H1 (cell line): ENCODE results near the gene SLC13A4. TPM values are rescaled to one million over a fixed set of nuclear protein-coding genes. Genes with fewer than 3 reads are reported as not detected.

ENCODE experiments used
- CTCF ChIA-PET: fragments of 300-600 bp; sonication (Branson Sonifier 250); formaldehyde crosslinking; loops from one replicate; lab custom pipeline; 2021; ENCODE audit not compliant: partially characterized antibody; lab: Charles Lee
- POLR2A ChIA-PET: fragments of 300-600 bp; sonication (Branson Sonifier 250); formaldehyde crosslinking; loops from one replicate; lab custom pipeline; 2021; ENCODE audit warnings: inconsistent platforms; ENCODE audit not compliant: partially characterized antibody; lab: Charles Lee
- DNase-seq, 2 experiments: peaks; one replicate each; pipeline versions ENCODE4 v3.0.0 to v3.0.0-alpha.2; 2010 to 2022; ENCODE audit warnings: low spot score in 2 of 2, low read depth in 1 of 2, mixed read lengths in 1 of 2
- FAIRE-seq: peaks from 2 replicates; lab custom pipeline; 2011; peaks lifted over from hg19 to GRCh38; lab: Jason Lieb, UNC
- H2AFZ ChIP-seq: 2 replicates; pipeline ENCODE4 v1.8.1; 2012; ENCODE audit warnings: low read length, inconsistent platforms
- H2AK5ac ChIP-seq: 2 replicates; pipeline ENCODE4 v1.6.1; 2013; ENCODE audit warnings: low read depth, low read length
- H2BK120ac ChIP-seq: replicated peaks from 2 replicates; pipeline ENCODE3; 2013; ENCODE audit warnings: low read depth, low read length, inconsistent platforms
- H2BK12ac ChIP-seq: 2 replicates; pipeline ENCODE4 v1.6.1; 2013; ENCODE audit warnings: low read depth, low read length
- H2BK15ac ChIP-seq: 2 replicates; pipeline ENCODE4 v1.6.1; 2013; ENCODE audit warnings: low read length
- H2BK20ac ChIP-seq: 2 replicates; pipeline ENCODE4 v1.6.1; 2013; ENCODE audit warnings: low read length
- H2BK5ac ChIP-seq: 2 replicates; pipeline ENCODE4 v1.6.1; 2013; ENCODE audit warnings: low read depth, low read length
- H3K14ac ChIP-seq: 2 replicates; pipeline ENCODE4 v1.6.1; 2013; ENCODE audit warnings: inconsistent platforms; ENCODE audit not compliant: insufficient read length
- H3K18ac ChIP-seq: 2 replicates; pipeline ENCODE4 v1.6.1; 2013; ENCODE audit warnings: low read length; ENCODE audit errors: extremely low read depth
- H3K23ac ChIP-seq: 2 replicates; pipeline ENCODE4 v1.6.1; 2013; ENCODE audit warnings: inconsistent platforms; ENCODE audit not compliant: insufficient read length
- H3K23me2 ChIP-seq: 2 replicates; pipeline ENCODE4 v1.6.1; 2013; ENCODE audit warnings: low read depth, low read length
- H3K27ac ChIP-seq: 2 replicates; pipeline ENCODE4 v1.6.1; 2011; ENCODE audit warnings: low read depth, low read length, inconsistent platforms
- H3K27me3 ChIP-seq, 4 experiments: replicated peaks in 1 of 4; 1 replicate in 1 of 4; 2 replicates in 3 of 4; pipeline versions ENCODE4 v1.6.1 to v1.8.1; 2011 to 2013; ENCODE audit warnings: low read length in 3 of 4, mild to moderate bottlenecking in 3 of 4, inconsistent platforms in 2 of 4, mixed read lengths in 2 of 4, moderate library complexity in 1 of 4; ENCODE audit not compliant: control insufficient read depth in 3 of 4, insufficient read depth in 3 of 4; ENCODE audit errors: extremely low read depth in 1 of 4
- H3K36me3 ChIP-seq, 4 experiments: 2 replicates each; pipeline versions ENCODE4 v1.6.1 to v1.8.1; 2011 to 2013; ENCODE audit warnings: mild to moderate bottlenecking in 4 of 4, low read length in 3 of 4, moderate library complexity in 2 of 4, control low read depth in 1 of 4, inconsistent platforms in 1 of 4; ENCODE audit not compliant: insufficient read depth in 4 of 4, control insufficient read depth in 2 of 4
- H3K4ac ChIP-seq: replicated peaks from 2 replicates; pipeline ENCODE3; 2013; ENCODE audit warnings: low read length, low read depth, mixed read lengths, inconsistent platforms; ENCODE audit not compliant: insufficient read length
- H3K4me1 ChIP-seq, 4 experiments: replicated peaks in 1 of 4; 1 replicate in 1 of 4; 2 replicates in 3 of 4; pipeline versions ENCODE4 v1.6.1 to v1.8.1; 2011 to 2013; ENCODE audit warnings: low read length in 3 of 4, inconsistent platforms in 2 of 4, mixed read lengths in 1 of 4; ENCODE audit not compliant: insufficient read depth in 4 of 4, control insufficient read depth in 3 of 4
- H3K4me2 ChIP-seq, 2 experiments: 2 replicates each; pipeline versions ENCODE4 v1.6.1 to v1.8.1; 2011 to 2013; ENCODE audit warnings: low read depth in 2 of 2, low read length in 2 of 2, control low read depth in 1 of 2, inconsistent platforms in 1 of 2, mild to moderate bottlenecking in 1 of 2; ENCODE audit not compliant: insufficient read depth in 1 of 2
- H3K4me3 ChIP-seq, 4 experiments: fragments of 200-600, 300-600 bp in 1 of 4; sonication (generic), shearing (Covaris generic), sonication (Bioruptor Twin) in 1 of 4; 2 replicates each; pipeline versions ENCODE4 v1.5.1 to v1.8.1; 2011 to 2016; ENCODE audit warnings: low read length in 4 of 4, low read depth in 3 of 4, control low read depth in 2 of 4, inconsistent platforms in 2 of 4, mild to moderate bottlenecking in 2 of 4, mixed read lengths in 1 of 4, moderate library complexity in 1 of 4; ENCODE audit not compliant: insufficient read depth in 2 of 4; ENCODE audit errors: extremely low read depth in 1 of 4
- H3K56ac ChIP-seq: replicated peaks from 2 replicates; pipeline ENCODE3; 2013; ENCODE audit warnings: low read depth, mild to moderate bottlenecking, mixed read lengths, low read length, inconsistent platforms; ENCODE audit not compliant: insufficient read length
- H3K79me1 ChIP-seq: 2 replicates; pipeline ENCODE4 v1.6.1; 2013; ENCODE audit warnings: low read depth, low read length, control low read depth
- H3K79me2 ChIP-seq, 2 experiments: 2 replicates each; pipeline versions ENCODE4 v1.6.1 to v1.8.1; 2012 to 2013; ENCODE audit warnings: low read length in 2 of 2, mild to moderate bottlenecking in 2 of 2, inconsistent platforms in 1 of 2; ENCODE audit not compliant: insufficient read depth in 2 of 2, control insufficient read depth in 1 of 2
- H3K9ac ChIP-seq, 4 experiments: replicated peaks in 1 of 4; 1 replicate in 1 of 4; 2 replicates in 3 of 4; pipeline versions ENCODE4 v1.6.1 to v1.8.1; 2011 to 2013; ENCODE audit warnings: low read depth in 3 of 4, low read length in 3 of 4, control low read depth in 2 of 4, mild to moderate bottlenecking in 2 of 4, moderate library complexity in 2 of 4, inconsistent platforms in 1 of 4; ENCODE audit errors: extremely low read depth in 1 of 4
- H3K9me3 ChIP-seq, 2 experiments: 2 replicates each; pipeline versions ENCODE4 v1.6.1 to v1.8.1; 2012 to 2013; ENCODE audit warnings: mild to moderate bottlenecking in 2 of 2, moderate library complexity in 2 of 2, control low read depth in 1 of 2, inconsistent platforms in 1 of 2, low read depth in 1 of 2, low read length in 1 of 2, mixed read lengths in 1 of 2; ENCODE audit not compliant: insufficient read depth in 2 of 2
- H4K20me1 ChIP-seq, 2 experiments: replicated peaks in 1 of 2; 2 replicates each; pipeline versions ENCODE3 to v1.8.1; 2011 to 2013; ENCODE audit warnings: inconsistent platforms in 2 of 2, low read length in 2 of 2, mild to moderate bottlenecking in 1 of 2; ENCODE audit not compliant: insufficient read depth in 2 of 2, control insufficient read depth in 1 of 2
- H4K5ac ChIP-seq: 2 replicates; pipeline ENCODE4 v1.6.1; 2013; ENCODE audit warnings: low read length, low read depth, mixed read lengths, inconsistent platforms; ENCODE audit not compliant: insufficient read length
- H4K8ac ChIP-seq: 2 replicates; pipeline ENCODE4 v1.8.0; 2013; ENCODE audit warnings: mild to moderate bottlenecking, moderate library complexity, low read length, inconsistent platforms; ENCODE audit not compliant: insufficient read depth; ENCODE audit errors: extremely low read depth
- H4K91ac ChIP-seq: replicated peaks from 2 replicates; pipeline ENCODE3; 2013; ENCODE audit warnings: low read length, mixed read lengths, inconsistent platforms; ENCODE audit not compliant: insufficient read length
- CBX8 ChIP-seq: fragments of 300-800, 300-1000 bp; sonication (generic); IDR thresholded peaks from 2 replicates; pipeline ENCODE4 v1.7.1; 2016; ENCODE audit warnings: low read depth, low read length, borderline replicate concordance
- CEBPB ChIP-seq: IDR thresholded peaks from 2 replicates; pipeline ENCODE4 v1.6.1; 2012; ENCODE audit warnings: low read depth, low read length
- JUND ChIP-seq: IDR thresholded peaks from 2 replicates; pipeline ENCODE4 v1.6.1; 2011; ENCODE audit warnings: mild to moderate bottlenecking, improper control_type of control experiment, low read length
- NANOG ChIP-seq: IDR thresholded peaks from 2 replicates; pipeline ENCODE4 v1.6.1; 2011; ENCODE audit warnings: low read length, low read depth, mild to moderate bottlenecking, inconsistent platforms; ENCODE audit not compliant: insufficient read depth, poor library complexity, severe bottlenecking
- NRF1 ChIP-seq: IDR thresholded peaks from 2 replicates; pipeline ENCODE4 v1.6.1; 2011; ENCODE audit warnings: mild to moderate bottlenecking, low read depth, low read length, improper control_type of control experiment
- PHF8 ChIP-seq: fragments of 200-600 bp; sonication (generic); conservative IDR thresholded peaks from 2 replicates; pipeline ENCODE4 v1.7.1; 2012; ENCODE audit warnings: low read depth, mild to moderate bottlenecking, inconsistent platforms, low read length, moderate library complexity
- RFX5 ChIP-seq: IDR thresholded peaks from 2 replicates; pipeline ENCODE4 v1.6.1; 2011; ENCODE audit warnings: low read depth, low read length, improper control_type of control experiment, borderline replicate concordance
- SRF ChIP-seq: IDR thresholded peaks from 2 replicates; pipeline ENCODE4 v1.6.1; 2011; ENCODE audit warnings: mild to moderate bottlenecking, low read depth, low read length, moderate library complexity
- TAF1 ChIP-seq: IDR thresholded peaks from 2 replicates; pipeline ENCODE4 v1.6.1; 2011; ENCODE audit warnings: mild to moderate bottlenecking, low read depth, low read length
- TAF7 ChIP-seq: optimal IDR thresholded peaks from 2 replicates; pipeline ENCODE3; 2011; ENCODE audit warnings: low read depth, mild to moderate bottlenecking, inconsistent platforms, low read length, moderate library complexity, borderline replicate concordance
- WGBS, 2 experiments: shearing (Covaris generic) in 1 of 2; methylation state at CpG; one replicate each; pipeline versions ENCODE4 v1.1.6 to v1.1.7; 2013 to 2015; ENCODE audit warnings: low lambda C conversion rate in 2 of 2, mixed read lengths in 2 of 2, inconsistent platforms in 1 of 2, low coverage in 1 of 2, missing lambda C conversion rate in 1 of 2; ENCODE audit not compliant: insufficient replicate concordance in 2 of 2, insufficient coverage in 1 of 2, insufficient read length in 1 of 2; ENCODE audit errors: extremely low coverage in 1 of 2, missing lambda C conversion rate in 1 of 2; 5-methylcytosine and 5-hydroxymethylcytosine counted together
- polyA plus RNA-seq, 7 experiments: library from polyadenylated mRNA; depleted of rRNA in 3 of 7; stranded (reverse) in 5 of 7; unstranded in 2 of 7; fragments of >200 nt in 5 of 7; fragments of 200-250 nt in 2 of 7; gene quantifications; 1 replicate in 5 of 7; 2 replicates in 1 of 7; 4 replicates in 1 of 7; pipeline versions ENCODE4 v1.2.1 to v1.2.3, GENCODE V29; 2011 to 2013; ENCODE audit warnings: missing spikeins in 2 of 7, mixed read lengths in 2 of 7
- total RNA-seq: library from RNA; stranded (reverse); fragmentation: NEBNext Ultra II Directional; extraction: Animal tissue kit (Norgen Biotek cat#: 25700); gene quantifications from 2 replicates; pipeline ENCODE4 v1.2.1, GENCODE V29; 2021
- TF ChIP-seq, protein P1 (sequence below): IDR thresholded peaks from 2 replicates; pipeline ENCODE4 v1.6.1; 2011; ENCODE audit warnings: low read length, improper control_type of control experiment
- TF ChIP-seq, protein P2 (sequence below): IDR thresholded peaks from 2 replicates; pipeline ENCODE4 v1.6.1; 2012; ENCODE audit warnings: inconsistent platforms

Gene SLC13A4
- total and polyA plus RNA-seq, 2 of the 8 experiments (the other 6 are each of a cell fraction or from before 2014, with no cell fraction given): 3.9 to 7.5 TPM

DNA sequence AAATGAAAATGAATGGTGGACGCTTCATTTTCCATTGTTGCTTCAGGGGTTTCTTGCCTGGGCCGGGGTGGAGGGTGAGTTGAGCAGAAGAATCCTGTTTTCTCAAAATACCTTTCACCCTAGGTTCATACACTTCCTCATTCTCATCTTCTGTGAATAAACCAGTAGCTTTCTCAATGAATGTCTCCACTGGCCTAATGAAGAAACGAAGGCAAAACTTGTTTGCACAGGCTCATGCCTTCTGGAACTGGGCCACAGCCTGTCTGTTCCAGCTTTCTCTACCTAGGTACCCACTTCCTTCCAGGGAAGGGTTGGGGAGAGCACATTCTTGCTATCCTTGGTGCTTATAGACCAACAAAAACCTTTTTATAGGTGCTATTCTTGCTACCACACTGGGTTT lies 44.4 kb downstream of the SLC13A4 start:
- no peak overlapping the region for H3K4ac ChIP-seq
- no peak overlapping the region for H2AK5ac ChIP-seq
- no peaks in the 10 kb centered on the region for H3K23me2 ChIP-seq
- no peak overlapping the region for H3K4me2 ChIP-seq
- no peak overlapping the region for H4K8ac ChIP-seq
- H3K27me3 ChIP-seq: no peaks in the 10 kb centered on the region
- ChIA-PET POLR2A (interaction anchor here (1.5 kb wide), 1 partner anchor 21 kb away, joined by 4 read pairs; the partner anchor contains the start of gene STMP1), CTCF (interaction anchor here (1.4 to 5.9 kb wide), 4 partner anchors 11 to 60 kb away, joined by 7 to 89 read pairs (median 10); no protein-coding TSS in a partner anchor)
- no peaks in the 10 kb centered on the region for H3K9me3 ChIP-seq
- no peak overlapping the region for H3K4me3 ChIP-seq
- H3K14ac ChIP-seq: no peak overlapping the region
- no peak overlapping the region for H2BK5ac ChIP-seq
- no peak overlapping the region for H3K18ac ChIP-seq
- no peak overlapping the region for H3K27ac ChIP-seq
- peaks cover 8% of the 10 kb centered on the region for H3K79me1 ChIP-seq
- H4K5ac ChIP-seq: no peak overlapping the region
- no peak overlapping the region for H3K56ac ChIP-seq
- no peak overlapping the region for H2BK20ac ChIP-seq
- no peak overlapping the region for H4K91ac ChIP-seq
- H2BK12ac ChIP-seq: no peak overlapping the region
- FAIRE-seq (no peak), DNase-seq (no peak)
- H3K23ac ChIP-seq: no peak overlapping the region
- H4K20me1 ChIP-seq: peaks cover 0 to 11% of the 10 kb centered on the region in 2 experiments
- 96% methylated on average over 3 of the region's 3 CpGs; no CpG with 5 or more reads in 1 of the 2 experiments for WGBS, 2 experiments
- H3K36me3 ChIP-seq: peaks cover 0 to 9% (median under 1%) of the 10 kb centered on the region in 4 experiments; a peak in 3 of 8 replicates
- no peak overlapping the region for H2BK120ac ChIP-seq
- H2AFZ ChIP-seq: no peak overlapping the region
- peaks cover 0 to 3% (median 0%) of the 10 kb centered on the region in 4 experiments; a peak in 2 of 7 replicates for H3K4me1 ChIP-seq
- H2BK15ac ChIP-seq: no peak overlapping the region
- H3K79me2 ChIP-seq: no peaks in the 10 kb centered on the region; a peak in 1 of 4 replicates
- no peak overlapping the region for H3K9ac ChIP-seq
- no peak for TF ChIP-seq CEBPB
- TF ChIP-seq CBX8: no peak
- no peak for TF ChIP-seq TAF1
- no peak for TF ChIP-seq TAF7
- TF ChIP-seq, protein P1, sequence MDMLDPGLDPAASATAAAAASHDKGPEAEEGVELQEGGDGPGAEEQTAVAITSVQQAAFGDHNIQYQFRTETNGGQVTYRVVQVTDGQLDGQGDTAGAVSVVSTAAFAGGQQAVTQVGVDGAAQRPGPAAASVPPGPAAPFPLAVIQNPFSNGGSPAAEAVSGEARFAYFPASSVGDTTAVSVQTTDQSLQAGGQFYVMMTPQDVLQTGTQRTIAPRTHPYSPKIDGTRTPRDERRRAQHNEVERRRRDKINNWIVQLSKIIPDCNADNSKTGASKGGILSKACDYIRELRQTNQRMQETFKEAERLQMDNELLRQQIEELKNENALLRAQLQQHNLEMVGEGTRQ: no peak
- TF ChIP-seq NRF1: no peak
- TF ChIP-seq PHF8: no peak
- TF ChIP-seq, protein P2, sequence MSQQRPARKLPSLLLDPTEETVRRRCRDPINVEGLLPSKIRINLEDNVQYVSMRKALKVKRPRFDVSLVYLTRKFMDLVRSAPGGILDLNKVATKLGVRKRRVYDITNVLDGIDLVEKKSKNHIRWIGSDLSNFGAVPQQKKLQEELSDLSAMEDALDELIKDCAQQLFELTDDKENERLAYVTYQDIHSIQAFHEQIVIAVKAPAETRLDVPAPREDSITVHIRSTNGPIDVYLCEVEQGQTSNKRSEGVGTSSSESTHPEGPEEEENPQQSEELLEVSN: no peak
- TF ChIP-seq NANOG: no peak
- TF ChIP-seq JUND: no peak
- no peak for TF ChIP-seq RFX5
- no peak for TF ChIP-seq SRF
